DMS79 (cell line): ENCODE measurements around the gene MYO1E.
"Not testable (repeated sequence)": the region's sequence is repeated elsewhere in the genome, so short reads cannot be mapped to it uniquely, and the experiment has no call there.

Source experiments
- DNase-seq: peaks from one replicate; lab custom pipeline; 2025; lab: John Stamatoyannopoulos, UW

MYO1E gene

DNA sequence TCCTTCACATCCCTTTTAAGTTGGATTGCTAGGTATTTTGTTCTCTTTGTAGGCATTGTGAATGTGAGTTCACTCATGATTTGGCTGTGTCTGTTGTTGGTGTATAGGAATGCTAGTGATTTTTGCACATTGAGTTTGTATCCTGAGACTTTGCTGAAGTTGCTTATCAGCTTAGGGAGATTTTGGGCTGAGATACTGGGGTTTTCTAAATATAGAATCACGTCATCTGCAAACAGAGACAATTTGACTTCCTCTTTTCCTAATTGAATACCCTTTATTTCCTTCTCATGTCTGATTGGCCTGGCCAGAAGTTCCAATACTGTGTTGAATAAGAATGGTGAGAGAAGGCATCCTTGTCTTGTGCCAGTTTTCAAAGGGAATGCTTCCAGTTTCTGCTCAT lies 245.4 kb downstream of the MYO1E start:
- not testable (repeated sequence) for DNase-seq

DNA sequence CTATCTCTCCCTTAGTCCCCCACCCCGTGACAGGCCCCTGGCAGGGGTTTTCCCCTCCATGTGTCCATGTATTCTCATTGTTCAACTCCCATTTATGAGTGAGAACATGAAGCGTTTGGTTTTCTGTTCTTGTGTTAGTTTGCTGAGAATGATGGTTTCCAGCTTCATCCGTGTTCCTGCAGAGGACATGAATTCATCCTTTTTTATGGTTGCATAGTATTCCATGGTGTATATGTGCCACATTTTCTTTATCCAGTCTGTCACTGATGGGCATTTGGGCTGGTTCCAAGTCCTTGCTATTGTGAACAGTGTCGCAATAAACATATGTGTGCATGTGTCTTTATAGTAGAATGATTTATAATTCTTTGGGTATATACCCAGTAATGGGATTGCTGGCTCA lies 247.0 kb downstream of the MYO1E start:
- not testable (repeated sequence) for DNase-seq

DNA sequence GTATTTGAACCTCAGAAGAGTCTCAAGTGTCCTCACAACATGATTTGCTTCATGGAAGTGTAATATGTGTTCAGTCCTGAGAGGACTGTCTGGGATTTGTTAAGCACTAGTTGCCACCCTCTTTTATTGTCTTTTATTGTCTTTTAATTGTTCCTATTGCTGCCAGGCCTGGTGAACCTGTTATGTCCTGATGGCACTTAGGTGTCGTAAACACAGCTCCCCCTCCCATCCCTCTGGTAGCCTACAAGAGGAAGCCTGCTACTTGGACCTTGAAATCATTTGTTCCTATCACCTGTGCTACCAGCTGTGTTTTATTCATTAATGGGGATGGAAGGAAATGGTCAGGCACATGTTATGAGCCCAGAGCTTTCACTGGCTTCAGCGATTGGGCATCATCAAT lies 248.4 kb downstream of the MYO1E start:
- peak; percentile 75 for DNase-seq

DNA sequence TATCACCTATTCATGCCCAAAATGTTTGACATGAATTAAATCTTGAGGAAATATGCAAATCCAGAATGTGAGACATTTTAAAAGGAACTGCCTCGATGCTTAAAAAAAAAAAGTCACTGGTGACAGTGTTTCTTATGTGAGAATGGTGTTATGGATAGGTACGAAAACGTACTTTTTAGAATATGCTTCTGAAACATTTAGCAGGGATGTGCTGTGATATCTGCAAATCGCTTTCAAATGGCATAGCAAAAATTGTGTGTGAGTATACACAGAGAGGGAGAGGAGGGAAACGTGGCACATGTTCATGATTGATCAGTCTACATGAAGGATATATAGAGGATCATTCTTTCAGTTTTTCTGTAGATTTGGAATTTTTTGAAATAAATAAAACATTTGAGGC lies 251.7 kb downstream of the MYO1E start:
- DNase-seq, result no peak

DNA sequence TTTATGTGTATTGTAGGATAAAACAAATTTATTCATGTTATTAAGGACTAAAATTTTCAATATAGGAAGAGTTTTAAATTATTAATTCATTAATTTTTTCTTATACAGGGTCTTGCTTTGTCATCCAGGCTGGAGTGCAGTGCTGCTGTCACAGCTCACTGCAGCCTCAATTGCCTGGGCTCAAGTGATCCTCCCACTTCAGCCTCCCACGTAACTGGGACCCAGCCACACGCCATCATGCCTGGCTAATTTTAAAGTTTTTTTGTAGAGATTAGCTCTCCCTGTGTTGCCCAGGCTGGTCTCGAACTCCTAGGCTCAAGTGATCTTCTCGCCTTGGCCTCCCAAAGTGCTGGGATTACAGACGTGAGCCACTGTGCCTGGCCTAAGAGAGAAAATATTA lies 253.0 kb downstream of the MYO1E start:
- peak; percentile 30 for DNase-seq

DNA sequence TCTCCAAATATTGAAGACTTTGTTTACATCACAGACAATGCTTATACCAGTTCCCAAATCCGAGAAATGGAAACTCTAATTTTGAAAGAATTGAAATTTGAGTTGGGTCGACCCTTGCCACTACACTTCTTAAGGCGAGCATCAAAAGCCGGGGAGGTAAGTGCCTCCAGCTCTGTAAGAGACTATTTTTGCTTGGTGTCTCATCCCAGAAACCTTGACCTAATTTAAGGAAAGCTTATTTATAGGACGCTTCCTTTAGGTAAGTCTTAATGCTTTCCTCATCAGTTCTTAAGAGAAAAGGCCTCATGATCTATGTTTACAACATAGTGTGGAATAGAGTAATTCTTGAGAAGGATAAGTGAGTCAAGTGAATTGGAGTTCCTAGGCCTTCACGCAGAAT lies 255.9 kb downstream of the MYO1E start:
- no peak for DNase-seq

DNA sequence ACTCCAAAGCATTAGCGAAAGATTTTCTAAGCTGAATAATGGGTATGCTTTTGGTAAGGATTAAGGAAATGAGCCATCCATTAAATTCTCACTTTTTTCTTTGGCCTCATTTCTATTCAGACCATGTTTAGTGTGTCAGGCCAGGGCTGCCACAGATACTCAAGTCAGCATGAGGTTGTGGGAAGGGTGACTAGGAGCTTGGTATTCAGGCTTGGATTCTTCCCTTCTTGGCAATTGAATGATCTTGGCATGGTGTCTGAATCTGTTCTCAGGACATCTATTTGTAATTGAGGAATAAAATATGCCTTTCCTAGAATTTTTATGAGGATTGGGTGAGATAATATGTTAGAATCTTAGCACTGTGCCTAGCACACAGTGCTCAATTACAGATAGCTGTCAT lies 256.5 kb downstream of the MYO1E start:
- DNase-seq, result no peak

DNA sequence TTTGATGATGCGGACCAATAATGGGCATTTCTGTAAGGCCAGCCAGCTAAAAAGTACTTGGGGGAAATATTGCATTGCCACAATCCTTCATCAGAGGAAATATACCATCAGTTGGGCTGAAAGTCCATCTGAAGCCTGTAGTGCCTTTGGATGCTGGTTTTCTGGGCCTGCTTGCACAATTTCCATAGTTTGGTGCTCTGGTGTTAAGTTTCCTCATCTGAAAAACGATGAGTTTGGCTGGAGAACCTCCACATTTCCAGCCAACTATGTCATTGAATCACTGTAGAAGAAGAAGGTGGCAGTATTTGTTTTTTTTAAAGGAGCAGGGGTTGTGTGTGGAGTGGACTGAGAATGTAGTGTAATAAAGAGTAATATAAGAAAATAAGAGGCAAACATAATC lies 257.6 kb downstream of the MYO1E start:
- DNase-seq, result no peak

DNA sequence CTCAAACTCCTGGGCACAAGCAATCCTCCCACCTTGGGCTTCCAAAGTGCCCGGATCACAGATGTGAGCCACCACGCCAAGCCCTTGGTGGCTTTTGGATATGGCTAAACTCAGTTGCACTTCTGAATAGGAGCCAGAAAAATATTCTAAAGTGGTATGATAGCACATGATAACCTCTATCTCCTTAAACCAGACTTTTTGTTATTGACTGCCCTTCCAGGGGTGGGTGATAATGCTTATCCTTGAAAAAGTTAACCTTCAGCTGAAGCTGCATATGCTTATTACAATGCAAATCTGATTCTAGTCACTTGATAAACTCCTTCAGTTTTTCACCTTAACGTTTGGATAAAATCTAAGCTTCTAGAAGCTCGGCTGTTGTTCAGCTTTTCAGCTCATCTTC lies 261.4 kb downstream of the MYO1E start:
- no peak for DNase-seq

DNA sequence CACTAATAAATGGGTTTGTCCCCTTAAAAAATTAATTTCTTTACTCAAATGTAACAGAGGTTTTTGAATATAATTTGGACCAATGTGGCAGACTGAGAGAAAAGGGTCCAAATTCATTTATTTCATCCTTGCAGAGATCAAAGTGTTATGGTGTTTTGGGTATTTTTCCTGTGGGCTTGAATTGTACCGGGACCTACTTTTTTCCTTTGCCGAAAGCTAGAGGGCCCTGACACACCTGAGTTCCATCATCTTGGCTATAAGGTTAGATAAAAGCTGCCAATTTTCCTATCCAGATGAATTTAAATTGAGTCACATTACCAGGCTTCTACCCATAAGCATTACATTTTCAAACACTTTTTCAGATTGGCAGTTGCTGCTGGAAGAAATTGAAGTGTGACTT lies 266.8 kb downstream of the MYO1E start:
- DNase-seq, result no peak

DNA sequence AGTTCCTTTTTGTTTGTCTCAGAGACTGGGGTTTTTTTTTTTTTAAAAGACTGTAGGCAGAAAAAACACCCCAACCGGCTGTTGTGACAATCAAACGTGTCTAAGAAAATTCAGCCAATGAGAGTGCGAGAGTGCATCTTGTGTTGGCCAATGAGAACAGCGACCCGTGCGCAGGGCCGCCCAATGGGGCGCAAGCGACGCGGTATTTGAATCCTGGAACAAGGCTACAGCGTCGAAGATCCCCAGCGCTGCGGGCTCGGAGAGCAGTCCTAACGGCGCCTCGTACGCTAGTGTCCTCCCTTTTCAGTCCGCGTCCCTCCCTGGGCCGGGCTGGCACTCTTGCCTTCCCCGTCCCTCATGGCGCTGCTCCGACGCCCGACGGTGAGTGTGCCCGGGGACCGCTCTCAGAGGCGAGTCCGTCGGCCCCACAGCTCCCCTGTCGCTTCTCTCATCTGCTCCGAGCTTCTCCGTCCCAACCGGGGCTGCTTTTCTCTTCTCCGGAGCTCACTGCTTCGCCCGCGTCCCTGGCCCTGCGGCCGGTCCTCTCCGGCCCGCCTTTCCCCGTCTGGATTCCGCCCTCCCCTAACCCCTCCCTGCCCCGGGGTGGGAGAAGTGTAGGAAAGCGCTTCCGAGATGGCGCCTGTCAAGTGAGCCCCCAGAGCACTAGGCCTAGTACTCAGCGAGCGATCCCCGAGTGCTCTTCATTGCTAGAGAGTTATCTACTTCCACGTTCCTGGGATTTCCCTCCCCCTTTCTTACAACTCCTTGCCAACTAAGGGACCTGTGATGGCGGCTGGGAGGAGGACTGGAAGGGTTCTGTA lies 267.5 kb downstream of the MYO1E start, which contains the start of gene CCNB2:
Gene CCNB2, plus strand, starts transcription at position 235 of the 821 bp plus-strand sequence. Its CDS starts 123 bp downstream, at position 358.
- peak; percentile 79 for DNase-seq

DNA sequence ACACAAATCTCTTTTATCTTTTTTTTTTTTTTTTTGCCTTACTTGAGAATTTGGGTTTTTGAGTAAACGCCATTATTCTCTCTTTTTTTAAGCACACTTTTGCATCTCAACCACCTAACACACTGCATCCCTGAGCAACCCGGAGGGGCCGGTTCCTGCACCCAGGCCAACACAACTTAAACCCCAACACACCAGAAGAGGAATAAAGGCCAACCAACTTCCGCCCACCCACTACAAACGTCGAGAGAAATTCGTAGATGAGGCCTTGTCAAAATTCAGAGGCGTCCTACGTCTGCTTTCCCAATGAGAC lies 268.1 kb downstream of the MYO1E start:
- DNase-seq, result no peak

DNA sequence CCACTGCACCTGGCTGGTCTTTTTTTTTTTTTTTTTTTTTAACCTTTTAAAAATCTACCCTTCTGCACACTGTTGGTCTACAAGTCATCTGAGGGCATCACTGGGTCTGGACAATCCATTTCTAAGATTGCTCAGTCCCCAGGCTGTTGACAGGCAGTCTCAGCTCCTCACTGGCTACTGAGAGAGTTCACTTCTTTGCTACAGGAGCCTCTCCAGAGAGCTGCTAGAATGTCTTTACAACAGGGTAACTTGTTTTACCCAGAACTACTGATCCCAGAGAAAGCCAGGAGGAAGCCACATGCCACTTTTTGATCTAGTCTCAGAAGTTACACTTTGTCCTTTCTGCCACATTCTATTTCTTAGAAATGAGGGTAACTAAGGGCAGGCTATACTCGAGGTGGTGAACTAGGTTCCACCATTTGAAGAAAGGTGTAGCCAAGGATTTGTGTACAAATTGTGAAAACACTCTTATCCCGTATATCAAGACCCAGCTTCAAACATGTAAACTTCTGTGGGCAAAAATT lies 273.4 kb downstream of the MYO1E start:
- no peak for DNase-seq

DNA sequence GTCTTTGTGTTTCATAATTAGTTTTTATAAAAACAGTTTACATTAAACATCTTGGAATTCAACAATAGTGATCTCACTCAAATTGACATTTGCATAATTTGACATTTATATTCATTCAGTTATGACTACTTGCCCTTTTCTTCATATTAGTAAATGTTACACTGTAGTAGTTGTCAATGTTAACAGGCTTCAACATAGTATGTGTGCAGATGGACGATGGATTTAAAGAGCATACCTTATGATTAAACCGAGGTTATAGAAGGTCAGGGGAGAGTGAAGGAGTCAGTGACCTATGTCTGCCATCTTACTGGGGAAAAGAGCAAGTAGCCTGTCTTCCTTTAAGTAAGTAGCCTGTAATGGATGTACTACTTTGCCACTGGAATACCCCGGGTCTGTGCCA lies 276.2 kb downstream of the MYO1E start:
- DNase-seq, result no peak

DNA sequence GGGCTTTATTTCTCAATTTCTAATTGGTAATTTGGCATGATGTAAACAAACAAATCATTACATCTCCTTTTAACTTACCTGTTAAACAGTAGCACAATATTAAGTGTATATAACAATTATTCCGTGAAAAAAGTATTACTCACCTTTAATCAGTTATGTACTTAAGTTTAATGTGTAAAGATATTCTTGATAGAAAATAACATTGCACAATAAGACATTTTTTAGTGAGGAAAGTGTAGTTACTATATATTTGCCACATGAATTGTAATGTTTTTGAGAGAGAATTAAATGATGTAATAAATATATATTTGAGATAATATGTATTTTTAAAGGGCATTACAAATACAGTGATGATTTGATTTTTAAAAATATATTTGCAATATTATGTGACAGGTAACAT lies 278.6 kb downstream of the MYO1E start:
- DNase-seq, result no peak

DNA sequence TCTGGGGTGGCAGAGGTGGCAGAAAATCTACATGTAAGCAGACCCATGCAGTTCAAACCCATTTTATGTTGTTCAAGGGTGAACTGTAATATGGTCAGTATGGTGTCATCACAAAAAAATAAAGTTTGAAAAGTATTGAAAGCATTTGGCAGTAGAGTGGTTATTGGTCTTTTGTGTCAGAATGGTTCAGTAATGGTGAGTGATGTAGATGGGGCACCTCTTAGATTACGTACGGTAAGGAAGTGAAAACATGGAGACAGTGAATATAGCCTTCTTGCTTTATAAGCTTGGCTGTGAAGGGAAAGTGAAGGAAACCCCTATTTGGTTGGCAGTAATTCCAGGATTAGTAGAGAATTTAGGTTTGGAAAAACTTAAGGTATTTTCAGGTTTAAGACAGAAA lies 284.9 kb downstream of the MYO1E start:
- no peak for DNase-seq
